ENCODE measurements around the gene KAT2A. TPM values are rescaled to one million over a fixed set of nuclear protein-coding genes. Genes with fewer than 3 reads are reported as not detected.

The KAT2A gene
- total RNA-seq, 1 donor from 2014 or later: 19.9 TPM

GRCh38 chr17:42094375-42095069 is 26.6 kb downstream of the KAT2A start:
- DNase-seq: no peak

GRCh38 chr17:42092939-42093338 is 28.2 kb downstream of the KAT2A start:
- peak; percentile 35 for DNase-seq

DNA sequence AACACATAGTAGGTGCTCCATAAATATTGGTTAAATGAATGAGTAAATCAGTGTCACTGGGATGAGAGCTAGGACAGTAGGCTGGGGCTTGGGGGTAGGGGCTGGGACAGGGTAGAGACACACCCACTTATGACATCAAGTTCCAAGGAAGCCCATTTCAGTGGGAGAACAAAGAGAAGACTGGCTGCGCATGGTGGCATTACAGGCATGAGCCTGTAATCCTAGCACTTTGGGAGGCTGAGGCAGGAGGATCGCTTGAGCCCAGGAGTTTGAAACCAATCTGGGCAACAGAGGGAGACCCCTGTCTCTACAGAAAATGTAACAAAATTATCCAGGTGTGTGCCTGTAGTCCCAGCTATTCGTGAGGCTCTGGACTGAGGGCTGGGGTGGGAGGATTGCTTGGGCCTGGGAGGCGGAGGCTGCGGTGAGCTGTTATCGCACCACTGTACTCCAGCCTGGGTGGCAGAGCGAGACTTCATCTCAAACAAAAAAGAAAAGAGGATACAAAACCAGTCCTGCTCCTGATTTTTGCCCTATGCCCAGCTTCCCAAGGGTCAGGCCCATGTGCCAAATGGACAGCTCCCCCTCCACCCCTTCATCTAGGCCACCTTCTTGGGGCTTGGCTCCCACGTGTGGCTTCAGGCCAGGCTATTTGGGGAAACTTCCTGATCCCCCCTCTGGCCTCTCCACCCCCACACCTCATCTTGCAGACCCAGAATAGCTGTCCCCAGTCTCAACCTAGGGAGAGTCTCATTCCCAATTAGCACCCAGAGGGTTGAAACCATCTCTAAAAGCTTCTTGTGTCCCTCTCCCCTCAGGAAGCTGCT is 30.0 kb downstream of the KAT2A start:
- no peak for DNase-seq

DNA sequence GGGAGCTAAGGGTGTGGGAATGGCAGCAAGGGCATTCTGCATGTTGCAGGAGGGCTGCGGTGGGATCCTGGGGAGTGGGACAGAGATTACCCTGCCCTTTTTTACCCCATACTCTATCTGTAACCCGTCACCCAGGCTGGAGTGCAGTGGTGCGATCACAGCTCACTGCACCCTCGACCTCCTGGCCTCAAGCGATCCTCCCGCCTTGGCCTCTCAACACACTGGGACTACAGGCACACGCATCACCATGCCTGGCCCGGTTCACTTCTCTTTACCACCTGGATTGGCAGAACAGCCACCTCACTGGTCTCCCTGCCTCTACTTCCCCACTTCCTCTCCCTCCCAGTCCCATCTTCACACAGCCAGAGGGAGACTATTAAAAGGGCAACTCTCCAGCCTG is 32.4 kb downstream of the KAT2A start:
- no peak for DNase-seq

DNA sequence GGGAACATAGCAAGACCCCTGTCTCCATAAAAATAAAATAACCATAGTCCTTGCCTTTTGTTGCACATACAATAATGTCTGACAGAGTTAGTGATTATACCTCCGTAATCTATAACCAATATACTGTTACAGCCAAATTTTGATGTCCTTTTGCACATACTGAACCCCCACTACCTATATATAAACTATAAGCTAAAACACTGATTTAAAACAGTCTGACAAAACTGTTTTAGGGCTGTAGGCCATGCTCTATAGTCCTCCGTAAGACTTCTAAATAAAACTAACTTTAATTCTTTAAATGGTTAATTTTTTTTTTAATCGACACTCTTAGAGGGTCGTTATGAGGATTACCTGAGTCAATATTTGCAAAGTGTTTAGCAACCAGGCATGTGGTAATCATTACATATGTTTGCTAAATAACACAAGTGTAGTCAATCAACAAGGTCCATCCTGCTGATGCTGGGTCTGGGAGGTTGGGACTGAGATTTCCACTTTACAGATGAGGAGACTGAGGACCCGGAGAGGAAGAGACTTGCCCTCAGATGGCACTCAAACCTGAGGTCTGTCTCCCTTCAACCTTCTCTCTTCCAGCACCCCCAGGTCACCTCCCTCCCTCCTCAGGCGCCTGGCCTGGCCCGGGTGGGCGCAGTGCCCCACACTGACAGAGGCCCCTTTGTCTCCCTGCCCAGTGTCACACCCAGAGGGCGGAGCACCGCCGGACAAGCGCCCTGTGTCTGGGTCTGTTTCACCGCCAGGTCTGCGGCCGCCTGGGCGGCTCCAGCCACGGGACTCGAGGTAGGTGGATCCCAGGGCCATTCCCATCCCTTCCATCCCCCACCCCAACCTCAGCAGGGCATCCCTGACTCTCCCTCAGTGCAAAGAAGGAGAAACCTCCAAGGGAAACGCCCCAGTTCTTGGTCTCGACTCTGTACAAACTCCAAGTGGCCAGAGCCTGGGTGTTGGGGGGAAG is 33.1 kb downstream of the KAT2A start:
- DNase-seq: peak; percentile 36

- no peak for DNase-seq
Measured at GRCh38 chr17:42087042-42087701, 34.0 kb downstream of the KAT2A start.

DNA sequence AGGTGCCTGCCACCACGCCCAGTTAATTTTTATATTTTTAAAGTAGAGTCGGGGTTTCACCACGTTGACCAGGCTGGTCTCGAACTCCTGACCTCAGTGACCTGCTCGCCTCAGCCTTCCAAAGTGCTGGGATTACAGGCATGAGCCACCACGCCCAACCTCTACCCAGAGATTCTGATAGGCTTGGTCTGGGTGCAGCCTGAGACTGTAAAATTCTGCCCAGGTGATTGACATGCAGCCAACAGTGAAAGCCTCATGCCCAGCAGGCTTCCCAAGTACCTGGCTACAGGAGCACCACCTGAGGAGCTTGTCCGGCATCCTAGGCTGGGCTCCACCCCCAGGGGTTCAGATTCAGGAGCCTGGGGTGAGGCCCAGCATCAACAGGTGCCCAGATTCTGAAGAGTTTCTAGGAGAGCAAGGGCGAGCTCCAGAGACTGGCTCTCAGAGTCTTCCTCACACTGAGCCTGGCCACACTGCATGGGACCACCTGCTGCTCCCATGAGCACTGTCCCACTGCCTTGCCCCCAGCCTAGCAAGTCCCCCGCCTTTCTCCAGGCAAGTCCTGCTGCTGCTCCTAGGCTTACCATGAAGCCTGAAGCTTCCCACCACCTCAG is 39.5 kb downstream of the KAT2A start:
- no peak for DNase-seq

DNA sequence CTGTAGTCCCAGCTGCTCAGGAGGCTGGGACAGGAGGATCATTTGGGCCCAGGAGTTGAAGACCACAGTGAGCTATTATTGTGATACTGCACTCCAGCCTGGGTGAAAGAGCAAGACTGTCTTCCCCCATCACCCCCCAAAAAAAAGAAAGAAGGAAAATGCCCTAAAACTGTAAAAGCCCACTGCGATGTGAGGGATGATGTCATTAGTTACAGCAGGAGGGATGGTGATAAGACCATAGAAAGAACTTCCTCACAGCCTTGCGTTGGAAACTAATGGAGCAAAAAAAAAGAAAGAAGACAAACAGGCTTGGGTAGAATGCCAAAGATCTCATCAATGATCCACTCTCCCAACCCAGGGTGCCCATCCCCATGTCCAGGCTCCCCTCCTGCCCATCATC is 41.6 kb downstream of the KAT2A start:
- no peak for DNase-seq

DNA sequence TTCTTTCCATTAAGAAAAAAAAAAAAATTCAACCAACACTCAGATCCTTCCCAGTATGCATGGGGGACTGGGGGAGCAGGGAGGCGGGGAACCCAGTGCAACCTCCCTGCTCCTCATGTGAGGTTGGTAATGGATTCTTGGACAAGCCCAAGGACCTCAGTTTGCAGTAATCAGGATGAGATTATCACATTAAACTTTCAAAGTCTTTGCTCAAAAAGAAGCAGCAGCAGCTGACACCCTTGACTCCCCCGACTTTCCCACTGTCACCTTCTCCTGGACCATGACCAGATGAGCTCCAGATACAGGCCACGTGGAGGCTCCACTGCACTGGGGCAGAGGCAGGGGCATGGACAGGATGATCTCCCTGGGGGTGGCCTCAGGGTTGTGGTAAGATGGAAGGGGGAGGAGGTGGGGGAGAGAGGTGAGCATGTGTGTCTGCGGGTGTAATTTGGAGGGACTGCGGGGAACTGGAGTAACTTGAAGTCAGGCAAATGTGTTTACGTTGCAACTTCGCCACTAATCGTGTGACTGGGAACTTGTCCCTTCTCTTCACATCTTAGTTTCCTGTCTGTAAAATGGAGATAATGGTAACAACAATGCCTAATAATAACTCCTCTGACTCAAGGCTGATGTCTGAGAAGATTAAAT is 42.6 kb downstream of the KAT2A start:
- DNase-seq: no peak

DNA sequence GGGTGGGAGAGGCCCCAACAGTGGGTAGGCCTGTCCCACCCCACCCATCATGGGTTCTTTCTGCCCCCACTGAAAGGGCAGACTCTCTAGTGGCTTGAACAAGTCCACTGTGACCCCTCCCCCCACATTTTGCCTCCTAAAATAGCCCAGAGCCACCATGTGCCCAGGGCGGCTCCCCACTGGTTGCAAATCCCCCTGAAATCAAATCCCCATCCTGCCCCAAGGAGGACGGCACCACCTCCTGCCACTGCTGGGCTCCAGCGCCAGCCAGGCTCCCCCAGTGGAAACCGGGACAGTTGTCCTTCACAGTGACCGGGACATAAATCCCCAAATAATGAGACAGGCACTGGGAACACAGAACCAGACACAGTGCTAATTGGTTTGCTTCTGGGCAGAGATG is 43.4 kb downstream of the KAT2A start:
- DNase-seq: peak; percentile 61

DNA sequence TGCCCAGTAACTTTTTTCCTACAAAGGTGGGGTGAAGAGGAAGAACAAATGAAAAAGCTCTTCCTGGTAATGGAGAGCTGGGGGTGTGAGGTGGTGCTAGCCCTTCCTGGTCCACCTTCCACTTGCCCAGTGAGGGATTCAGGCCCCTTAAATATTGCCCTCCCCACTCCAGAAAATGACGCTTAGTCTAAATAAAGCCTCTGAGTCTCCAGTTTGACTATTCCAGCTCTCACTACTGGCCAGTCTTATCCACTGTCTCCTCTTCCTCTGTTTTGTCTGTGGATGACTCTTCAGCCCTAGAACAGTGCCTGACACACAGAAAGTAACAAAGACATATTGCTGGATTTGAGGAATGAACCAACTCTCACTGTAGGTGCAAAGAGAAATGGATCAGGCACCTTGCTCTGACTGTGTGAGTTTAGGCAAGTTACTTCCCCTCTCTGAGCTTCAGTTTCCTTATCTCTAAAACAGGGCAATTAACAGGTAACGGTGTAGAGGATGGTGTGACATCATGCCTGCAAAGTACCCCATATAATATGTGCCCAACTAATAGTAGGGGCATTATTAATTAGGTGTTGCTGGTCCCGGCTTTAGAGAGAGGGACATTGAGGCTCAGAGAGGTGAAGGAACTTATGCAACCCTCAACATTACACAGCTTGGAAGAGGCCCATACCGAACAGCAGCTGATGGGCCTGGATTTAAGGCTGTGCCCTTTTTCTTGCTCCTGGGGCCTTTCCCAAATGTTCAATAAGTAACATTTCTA is 44.2 kb downstream of the KAT2A start:
- no peak for DNase-seq

GRCh38 chr17:42075789-42076188 is 45.4 kb downstream of the KAT2A start:
- no peak for DNase-seq

DNA sequence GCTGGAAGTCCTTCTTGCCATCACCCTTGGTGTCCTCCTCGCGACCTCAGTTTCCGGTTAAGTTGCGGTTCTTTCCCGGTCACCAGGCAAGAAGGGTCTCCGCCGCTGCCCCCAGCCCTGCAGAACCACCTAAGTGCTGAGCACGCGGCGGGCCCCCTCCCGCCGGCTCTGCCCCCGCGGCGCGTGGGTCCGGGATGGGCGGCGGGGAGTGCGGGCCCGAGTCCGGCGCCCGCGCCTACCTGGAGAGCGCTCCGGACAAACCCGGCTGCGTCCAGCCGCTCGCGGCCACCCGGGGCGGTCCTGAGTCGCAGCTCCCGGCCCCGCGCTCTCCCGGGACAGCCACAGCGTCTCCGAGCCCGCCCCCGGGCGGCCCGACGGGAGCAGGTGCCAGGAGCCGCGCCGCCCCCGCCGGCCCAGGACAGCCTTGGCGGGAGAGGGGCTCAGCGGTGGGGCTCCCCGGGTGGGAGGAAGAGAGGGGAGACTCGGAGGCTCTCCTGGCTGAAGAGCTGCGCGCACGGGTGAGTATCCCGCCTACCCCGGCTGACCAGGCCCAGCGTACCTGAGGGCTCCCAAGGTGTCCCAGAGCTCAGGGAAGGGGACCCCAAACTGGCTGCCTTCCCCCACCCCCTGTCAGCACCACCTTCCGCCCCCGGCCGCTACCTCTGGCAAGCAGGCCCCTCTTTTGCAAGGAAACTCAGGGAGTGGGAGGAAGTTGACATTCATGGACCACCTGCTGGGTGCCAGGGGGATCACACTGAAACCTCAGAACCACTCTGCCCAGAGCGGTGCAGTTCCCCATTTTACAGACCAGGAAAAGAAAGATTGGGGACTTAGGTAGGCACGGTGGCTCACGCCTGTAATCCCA is 48.6 kb downstream of the KAT2A start:
- DNase-seq: no peak

DNA sequence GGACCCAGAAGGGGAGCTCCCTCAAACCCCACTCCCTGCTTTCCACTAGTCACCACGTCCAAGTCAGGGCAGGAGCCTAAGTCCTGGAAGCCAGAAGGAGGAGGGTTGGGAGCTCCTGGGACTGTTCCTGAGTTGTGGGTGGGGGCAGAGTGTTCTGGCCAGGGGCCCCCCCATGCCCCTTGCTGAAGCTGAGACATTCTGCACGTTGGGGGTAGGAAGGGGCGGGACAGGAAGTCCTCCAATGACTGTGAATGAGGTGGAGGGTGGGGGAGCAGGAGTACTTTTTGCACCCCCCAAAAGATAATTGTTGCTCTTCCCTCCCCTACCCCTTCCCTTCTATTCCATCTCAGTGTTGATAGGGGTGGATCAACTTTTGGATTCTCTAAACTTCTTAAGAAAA is 49.4 kb downstream of the KAT2A start:
- no peak for DNase-seq

DNA sequence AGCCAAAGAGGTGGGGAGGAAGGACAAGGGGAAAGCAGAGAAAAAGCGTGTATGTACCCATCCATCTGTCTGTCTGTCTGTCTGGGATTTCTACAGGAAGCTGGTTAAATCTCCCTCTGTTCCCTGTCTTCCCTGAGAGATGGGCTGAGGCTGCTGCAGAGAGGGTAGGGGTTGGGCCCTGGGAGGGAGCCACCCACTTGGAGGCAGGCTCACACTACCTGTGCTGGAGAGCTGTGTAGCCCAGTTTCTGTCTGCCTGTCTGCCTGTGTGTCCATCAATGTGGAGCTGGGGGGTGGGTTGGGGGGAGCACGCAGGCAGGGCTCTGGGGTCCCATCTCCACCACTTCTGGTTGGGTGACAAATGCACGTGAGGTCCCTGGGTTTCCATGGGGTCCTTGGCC is 52.2 kb downstream of the KAT2A start:
- DNase-seq: no peak

- peak; percentile 76 for DNase-seq
Measured at GRCh38 chr17:42067371-42068091, 53.6 kb downstream of the KAT2A start.

DNA sequence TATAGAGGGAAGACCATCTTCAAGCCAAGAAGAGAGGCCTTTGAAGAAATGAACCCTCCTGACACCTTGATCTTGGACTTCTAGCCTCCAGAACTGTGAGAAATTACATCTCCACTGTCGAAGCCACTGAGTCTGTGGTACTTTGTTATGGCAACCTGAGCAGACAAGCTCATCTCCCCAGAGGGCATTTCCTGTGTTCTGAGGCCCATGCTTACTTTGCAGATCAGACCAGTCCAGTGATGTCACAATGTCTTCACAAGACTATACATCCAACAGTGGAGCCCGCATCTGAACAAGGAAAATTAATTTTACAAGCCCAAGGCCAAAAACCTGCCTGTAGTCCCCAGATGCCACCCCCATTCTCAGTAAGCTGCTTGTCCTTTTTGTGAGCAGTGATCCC is 56.0 kb downstream of the KAT2A start:
- no peak for DNase-seq

All from tongue (tissue), 2 donors.